Measurements from ENCODE around the gene BHMT. TPM values are rescaled to one million over a fixed set of nuclear protein-coding genes. Genes with fewer than 3 reads are reported as not detected.

The BHMT gene
- total RNA-seq, 2 experiments from 2014 or later = not detected

Other genes starting within 250 kb of the BHMT start
- 1 to 10 TPM; 4.4 to 5.2 TPM for gene ARSB, start 126.5 kb upstream of the BHMT start, total RNA-seq
- gene DMGDH, start 42.1 kb upstream of the BHMT start, total RNA-seq = under 1 TPM in 1 of 2 experiments, not detected in 1; 0.50 TPM
- gene BHMT2, start 42.0 kb upstream of the BHMT start, total RNA-seq = not detected
- gene JMY, start 124.3 kb downstream of the BHMT start, total RNA-seq = 10 to 100 TPM; 73.3 to 73.5 TPM